HepG2 (cell line): ENCODE data around the gene CRK. TPM values are rescaled to one million over a fixed set of nuclear protein-coding genes. Genes with fewer than 3 reads are reported as not detected.

ENCODE experiments used
- CENPX ChIP-seq: sonication (generic); formaldehyde crosslinking; IDR thresholded peaks from 2 replicates; pipeline ENCODE4 v1.9.0; 2021; ENCODE audit warnings: mild to moderate bottlenecking, missing genetic modification reagents, moderate library complexity
- FIP1L1 ChIP-seq: fragments of 200-400 bp; formaldehyde crosslinking; IDR thresholded peaks from 2 replicates; pipeline ENCODE4 v1.6.1; 2018; ENCODE audit warnings: low read depth, mild to moderate bottlenecking, low read length, moderate library complexity, borderline replicate concordance; ENCODE audit not compliant: insufficient read depth
- IKZF5 ChIP-seq: IDR thresholded peaks from 2 replicates; pipeline ENCODE4 v1.6.1; 2018; ENCODE audit warnings: missing genetic modification reagents, mild to moderate bottlenecking, missing compliant biosample characterization
- MTF1 ChIP-seq: sonication (generic); formaldehyde crosslinking; IDR thresholded peaks from 2 replicates; pipeline ENCODE4 v1.5.0; 2020; ENCODE audit warnings: missing genetic modification reagents
- ZNF3 ChIP-seq: IDR thresholded peaks from 2 replicates; pipeline ENCODE4 v1.7.0; 2017; ENCODE audit warnings: inconsistent platforms
- ZNF605 ChIP-seq: sonication (generic); formaldehyde crosslinking; IDR thresholded peaks from 2 replicates; pipeline ENCODE4 v1.8.0; 2022; ENCODE audit warnings: mild to moderate bottlenecking, missing genetic modification reagents
- ZNF737 ChIP-seq: sonication (generic); formaldehyde crosslinking; IDR thresholded peaks from 2 replicates; pipeline ENCODE4 v1.5.0; 2020; ENCODE audit warnings: missing genetic modification reagents, mild to moderate bottlenecking, borderline replicate concordance
- ZNF788 ChIP-seq: sonication (generic); formaldehyde crosslinking; IDR thresholded peaks from 2 replicates; pipeline ENCODE4 v1.5.0; 2020; ENCODE audit warnings: mild to moderate bottlenecking, missing genetic modification reagents, borderline replicate concordance
- polyA plus RNA-seq, 8 experiments: library from polyadenylated mRNA; depleted of rRNA in 3 of 8; stranded (reverse) in 7 of 8; unstranded in 1 of 8; fragments of >200 nt; fragmentation: Illumina TruSeq in 4 of 8; extraction: Trizol in 4 of 8; gene quantifications; 2 replicates each; pipeline versions ENCODE4 v1.2.1 to v1.2.3, GENCODE V29; 2011 to 2016; ENCODE audit warnings: low read depth in 4 of 8, missing spikeins in 1 of 8, mixed read lengths in 1 of 8; ENCODE audit not compliant: insufficient read depth in 1 of 8
- total RNA-seq, 5 experiments: library from RNA; depleted of rRNA; stranded (reverse); fragments of >200 nt; fragmentation: Illumina TruSeq; extraction: Trizol; gene quantifications; 2 replicates each; pipeline ENCODE4 v1.2.3, GENCODE V29; 2016; ENCODE audit warnings: low read depth in 1 of 5
- TF ChIP-seq, protein P1 (sequence below): sonication (generic); formaldehyde crosslinking; IDR thresholded peaks from 2 replicates; pipeline ENCODE4 v1.4.0; 2020; ENCODE audit warnings: missing genetic modification reagents
- TF ChIP-seq, protein P2 (sequence below): IDR thresholded peaks from 2 replicates; pipeline ENCODE4 v1.6.1; 2016; ENCODE audit warnings: low read depth, control low read depth
- TF ChIP-seq, protein P3 (sequence below): sonication (generic); formaldehyde crosslinking; IDR thresholded peaks from 2 replicates; pipeline ENCODE4 v1.4.0; 2020; ENCODE audit warnings: missing genetic modification reagents, borderline replicate concordance

Gene CRK
- total and polyA plus RNA-seq, 2 of the 13 experiments (the other 11 are each of a cell fraction or from before 2014, with no cell fraction given), result 47.4 to 54.2 TPM

- TF ChIP-seq, protein P1, sequence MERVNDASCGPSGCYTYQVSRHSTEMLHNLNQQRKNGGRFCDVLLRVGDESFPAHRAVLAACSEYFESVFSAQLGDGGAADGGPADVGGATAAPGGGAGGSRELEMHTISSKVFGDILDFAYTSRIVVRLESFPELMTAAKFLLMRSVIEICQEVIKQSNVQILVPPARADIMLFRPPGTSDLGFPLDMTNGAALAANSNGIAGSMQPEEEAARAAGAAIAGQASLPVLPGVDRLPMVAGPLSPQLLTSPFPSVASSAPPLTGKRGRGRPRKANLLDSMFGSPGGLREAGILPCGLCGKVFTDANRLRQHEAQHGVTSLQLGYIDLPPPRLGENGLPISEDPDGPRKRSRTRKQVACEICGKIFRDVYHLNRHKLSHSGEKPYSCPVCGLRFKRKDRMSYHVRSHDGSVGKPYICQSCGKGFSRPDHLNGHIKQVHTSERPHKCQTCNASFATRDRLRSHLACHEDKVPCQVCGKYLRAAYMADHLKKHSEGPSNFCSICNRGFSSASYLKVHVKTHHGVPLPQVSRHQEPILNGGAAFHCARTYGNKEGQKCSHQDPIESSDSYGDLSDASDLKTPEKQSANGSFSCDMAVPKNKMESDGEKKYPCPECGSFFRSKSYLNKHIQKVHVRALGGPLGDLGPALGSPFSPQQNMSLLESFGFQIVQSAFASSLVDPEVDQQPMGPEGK (CRISPR knock-in tag), result peak; percentile 37
- TF ChIP-seq FIP1L1, result no peak
- TF ChIP-seq, protein P2, sequence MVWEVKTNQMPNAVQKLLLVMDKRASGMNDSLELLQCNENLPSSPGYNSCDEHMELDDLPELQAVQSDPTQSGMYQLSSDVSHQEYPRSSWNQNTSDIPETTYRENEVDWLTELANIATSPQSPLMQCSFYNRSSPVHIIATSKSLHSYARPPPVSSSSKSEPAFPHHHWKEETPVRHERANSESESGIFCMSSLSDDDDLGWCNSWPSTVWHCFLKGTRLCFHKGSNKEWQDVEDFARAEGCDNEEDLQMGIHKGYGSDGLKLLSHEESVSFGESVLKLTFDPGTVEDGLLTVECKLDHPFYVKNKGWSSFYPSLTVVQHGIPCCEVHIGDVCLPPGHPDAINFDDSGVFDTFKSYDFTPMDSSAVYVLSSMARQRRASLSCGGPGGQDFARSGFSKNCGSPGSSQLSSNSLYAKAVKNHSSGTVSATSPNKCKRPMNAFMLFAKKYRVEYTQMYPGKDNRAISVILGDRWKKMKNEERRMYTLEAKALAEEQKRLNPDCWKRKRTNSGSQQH (CRISPR knock-in tag), result peak; percentile 12; the same call in 1 of the 2 replicates
- no peak for TF ChIP-seq CENPX (CRISPR knock-in tag)
- no peak for TF ChIP-seq ZNF737 (CRISPR knock-in tag)
- no peak for TF ChIP-seq MTF1 (CRISPR knock-in tag)
- peak; percentile 69; the same call in 1 of the 2 replicates for TF ChIP-seq IKZF5 (CRISPR knock-in tag)
- no peak for TF ChIP-seq ZNF3 (CRISPR knock-in tag)
- TF ChIP-seq, protein P3, sequence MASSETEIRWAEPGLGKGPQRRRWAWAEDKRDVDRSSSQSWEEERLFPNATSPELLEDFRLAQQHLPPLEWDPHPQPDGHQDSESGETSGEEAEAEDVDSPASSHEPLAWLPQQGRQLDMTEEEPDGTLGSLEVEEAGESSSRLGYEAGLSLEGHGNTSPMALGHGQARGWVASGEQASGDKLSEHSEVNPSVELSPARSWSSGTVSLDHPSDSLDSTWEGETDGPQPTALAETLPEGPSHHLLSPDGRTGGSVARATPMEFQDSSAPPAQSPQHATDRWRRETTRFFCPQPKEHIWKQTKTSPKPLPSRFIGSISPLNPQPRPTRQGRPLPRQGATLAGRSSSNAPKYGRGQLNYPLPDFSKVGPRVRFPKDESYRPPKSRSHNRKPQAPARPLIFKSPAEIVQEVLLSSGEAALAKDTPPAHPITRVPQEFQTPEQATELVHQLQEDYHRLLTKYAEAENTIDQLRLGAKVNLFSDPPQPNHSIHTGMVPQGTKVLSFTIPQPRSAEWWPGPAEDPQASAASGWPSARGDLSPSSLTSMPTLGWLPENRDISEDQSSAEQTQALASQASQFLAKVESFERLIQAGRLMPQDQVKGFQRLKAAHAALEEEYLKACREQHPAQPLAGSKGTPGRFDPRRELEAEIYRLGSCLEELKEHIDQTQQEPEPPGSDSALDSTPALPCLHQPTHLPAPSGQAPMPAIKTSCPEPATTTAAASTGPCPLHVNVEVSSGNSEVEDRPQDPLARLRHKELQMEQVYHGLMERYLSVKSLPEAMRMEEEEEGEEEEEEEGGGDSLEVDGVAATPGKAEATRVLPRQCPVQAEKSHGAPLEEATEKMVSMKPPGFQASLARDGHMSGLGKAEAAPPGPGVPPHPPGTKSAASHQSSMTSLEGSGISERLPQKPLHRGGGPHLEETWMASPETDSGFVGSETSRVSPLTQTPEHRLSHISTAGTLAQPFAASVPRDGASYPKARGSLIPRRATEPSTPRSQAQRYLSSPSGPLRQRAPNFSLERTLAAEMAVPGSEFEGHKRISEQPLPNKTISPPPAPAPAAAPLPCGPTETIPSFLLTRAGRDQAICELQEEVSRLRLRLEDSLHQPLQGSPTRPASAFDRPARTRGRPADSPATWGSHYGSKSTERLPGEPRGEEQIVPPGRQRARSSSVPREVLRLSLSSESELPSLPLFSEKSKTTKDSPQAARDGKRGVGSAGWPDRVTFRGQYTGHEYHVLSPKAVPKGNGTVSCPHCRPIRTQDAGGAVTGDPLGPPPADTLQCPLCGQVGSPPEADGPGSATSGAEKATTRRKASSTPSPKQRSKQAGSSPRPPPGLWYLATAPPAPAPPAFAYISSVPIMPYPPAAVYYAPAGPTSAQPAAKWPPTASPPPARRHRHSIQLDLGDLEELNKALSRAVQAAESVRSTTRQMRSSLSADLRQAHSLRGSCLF (CRISPR knock-in tag), result no peak
- no peak; the same call in none of the 2 replicates for TF ChIP-seq ZNF788
- TF ChIP-seq ZNF605 (CRISPR knock-in tag), result no peak
- TF ChIP-seq, all 625 proteins: peak for 155
Observed at GRCh38 chr17:1455797-1456599, at the start of gene CRK (continued).
